ENCODE measurements around the gene TMEM213.
A peak's percentile ranks its signal among the peaks of the same experiment; 100 is the strongest.

Gene TMEM213

GRCh38 chr7:138867744-138868143 is 70.0 kb downstream of the TMEM213 start:
- no peak overlapping the region for H3K4me3 ChIP-seq (ENCODE audit: low read length)
- no peak for TF ChIP-seq CTCF (IDR thresholded peaks at IDR 0.05; ENCODE audit: insufficient read depth, low read depth, low read length, missing control alignments)
- no peak for DNase-seq (ENCODE audit: low read depth)

GRCh38 chr7:138868711-138869110 is 70.9 kb downstream of the TMEM213 start:
- DNase-seq (ENCODE audit: low read depth) = no peak
- no peak overlapping the region for H3K4me3 ChIP-seq (ENCODE audit: low read length)
- no peak for TF ChIP-seq CTCF (IDR thresholded peaks at IDR 0.05; ENCODE audit: insufficient read depth, low read depth, low read length, missing control alignments)

- TF ChIP-seq CTCF (IDR thresholded peaks at IDR 0.05; ENCODE audit: insufficient read depth, low read depth, low read length, missing control alignments) = no peak
- H3K4me3 ChIP-seq (ENCODE audit: low read length) = no peak overlapping the region
- no peak for DNase-seq (ENCODE audit: low read depth)
Measured at GRCh38 chr7:138869353-138869752, 71.6 kb downstream of the TMEM213 start.

- no peak for DNase-seq (ENCODE audit: low read depth)
- TF ChIP-seq CTCF (IDR thresholded peaks at IDR 0.05; ENCODE audit: insufficient read depth, low read depth, low read length, missing control alignments) = no peak
- H3K4me3 ChIP-seq (ENCODE audit: low read length) = no peak overlapping the region
Measured at GRCh38 chr7:138871065-138871813, 73.4 kb downstream of the TMEM213 start.

GRCh38 chr7:138871814-138872090 is 74.0 kb downstream of the TMEM213 start:
- TF ChIP-seq CTCF (IDR thresholded peaks at IDR 0.05; ENCODE audit: insufficient read depth, low read depth, low read length, missing control alignments) = no peak
- H3K4me3 ChIP-seq (ENCODE audit: low read length) = no peak overlapping the region
- DNase-seq (ENCODE audit: low read depth) = no peak

GRCh38 chr7:138872576-138872975 is 74.8 kb downstream of the TMEM213 start:
- no peak for TF ChIP-seq CTCF (IDR thresholded peaks at IDR 0.05; ENCODE audit: insufficient read depth, low read depth, low read length, missing control alignments)
- peak; percentile 78 for DNase-seq (ENCODE audit: low read depth)
- H3K4me3 ChIP-seq (ENCODE audit: low read length) = no peak overlapping the region

- no peak for TF ChIP-seq CTCF (IDR thresholded peaks at IDR 0.05; ENCODE audit: insufficient read depth, low read depth, low read length, missing control alignments)
- H3K4me3 ChIP-seq (ENCODE audit: low read length) = no peak overlapping the region
- no peak for DNase-seq (ENCODE audit: low read depth)
Measured at GRCh38 chr7:138873220-138873892, 75.6 kb downstream of the TMEM213 start.
